ENCODE data around the gene IKZF1. TPM values are rescaled to one million over a fixed set of nuclear protein-coding genes. Genes with fewer than 3 reads are reported as not detected.

IKZF1 gene
- total RNA-seq, 1 experiment from 2014 or later: not detected

GRCh38 chr7:50278120-50278519, 26.4 kb upstream of the IKZF1 start:
- DNase-seq (ENCODE audit: low read depth, low spot score): no peak
- in situ Hi-C loops (cut with HindIII; ENCODE audit: low pct_unique_long_range_greater_than_20kb, low sequenced_read_pairs): no loop called here

GRCh38 chr7:50281680-50282445, 22.7 kb upstream of the IKZF1 start:
- in situ Hi-C loops (cut with HindIII; ENCODE audit: low pct_unique_long_range_greater_than_20kb, low sequenced_read_pairs): no loop called here
- no peak for DNase-seq (ENCODE audit: low read depth, low spot score)

GRCh38 chr7:50282813-50283605, 21.5 kb upstream of the IKZF1 start:
- DNase-seq (ENCODE audit: low read depth, low spot score): no peak
- in situ Hi-C loops (cut with HindIII; ENCODE audit: low pct_unique_long_range_greater_than_20kb, low sequenced_read_pairs): no loop called here

- in situ Hi-C loops (cut with HindIII; ENCODE audit: low pct_unique_long_range_greater_than_20kb, low sequenced_read_pairs): no loop called here
- DNase-seq (ENCODE audit: low read depth, low spot score): no peak
Measured at GRCh38 chr7:50283731-50284130, 20.8 kb upstream of the IKZF1 start.

- in situ Hi-C loops (cut with HindIII; ENCODE audit: low pct_unique_long_range_greater_than_20kb, low sequenced_read_pairs): no loop called here
Measured at GRCh38 chr7:50284296-50284695, 20.2 kb upstream of the IKZF1 start.

GRCh38 chr7:50285269-50285668, 19.2 kb upstream of the IKZF1 start:
- no peak for DNase-seq (ENCODE audit: low read depth, low spot score)
- in situ Hi-C loops (cut with HindIII; ENCODE audit: low pct_unique_long_range_greater_than_20kb, low sequenced_read_pairs): no loop called here

More at GRCh38 chr7:50284296-50284695, 20.2 kb upstream of the IKZF1 start:
- no peak for DNase-seq (ENCODE audit: low read depth, low spot score)

- DNase-seq (ENCODE audit: low read depth, low spot score): no peak
- in situ Hi-C loops (cut with HindIII; ENCODE audit: low pct_unique_long_range_greater_than_20kb, low sequenced_read_pairs): no loop called here
Measured at GRCh38 chr7:50287129-50287528, 17.4 kb upstream of the IKZF1 start.

GRCh38 chr7:50292165-50292757, 12.3 kb upstream of the IKZF1 start:
- in situ Hi-C loops (cut with HindIII; ENCODE audit: low pct_unique_long_range_greater_than_20kb, low sequenced_read_pairs): no loop called here

GRCh38 chr7:50292763-50293162, 11.8 kb upstream of the IKZF1 start:
- in situ Hi-C loops (cut with HindIII; ENCODE audit: low pct_unique_long_range_greater_than_20kb, low sequenced_read_pairs): no loop called here

More at GRCh38 chr7:50292165-50292757, 12.3 kb upstream of the IKZF1 start:
- DNase-seq (ENCODE audit: low read depth, low spot score): no peak

GRCh38 chr7:50293509-50294179, 10.9 kb upstream of the IKZF1 start:
- no peak for DNase-seq (ENCODE audit: low read depth, low spot score)
- in situ Hi-C loops (cut with HindIII; ENCODE audit: low pct_unique_long_range_greater_than_20kb, low sequenced_read_pairs): no loop called here

More at GRCh38 chr7:50292763-50293162, 11.8 kb upstream of the IKZF1 start:
- no peak for DNase-seq (ENCODE audit: low read depth, low spot score)

- in situ Hi-C loops (cut with HindIII; ENCODE audit: low pct_unique_long_range_greater_than_20kb, low sequenced_read_pairs): no loop called here
- no peak for DNase-seq (ENCODE audit: low read depth, low spot score)
Measured at GRCh38 chr7:50295133-50295532, 9.4 kb upstream of the IKZF1 start.

- no peak for DNase-seq (ENCODE audit: low read depth, low spot score)
- in situ Hi-C loops (cut with HindIII; ENCODE audit: low pct_unique_long_range_greater_than_20kb, low sequenced_read_pairs): no loop called here
Measured at GRCh38 chr7:50296799-50297198, 7.7 kb upstream of the IKZF1 start.

- in situ Hi-C loops (cut with HindIII; ENCODE audit: low pct_unique_long_range_greater_than_20kb, low sequenced_read_pairs): no loop called here
- no peak for DNase-seq (ENCODE audit: low read depth, low spot score)
Measured at GRCh38 chr7:50298811-50299562, 5.5 kb upstream of the IKZF1 start.

- in situ Hi-C loops (cut with HindIII; ENCODE audit: low pct_unique_long_range_greater_than_20kb, low sequenced_read_pairs): no loop called here
Measured at GRCh38 chr7:50300336-50300735, 4.2 kb upstream of the IKZF1 start.

GRCh38 chr7:50302486-50303334, 1.8 kb upstream of the IKZF1 start:
- no peak for DNase-seq (ENCODE audit: low read depth, low spot score)
- in situ Hi-C loops (cut with HindIII; ENCODE audit: low pct_unique_long_range_greater_than_20kb, low sequenced_read_pairs): no loop called here

More at GRCh38 chr7:50300336-50300735, 4.2 kb upstream of the IKZF1 start:
- DNase-seq (ENCODE audit: low read depth, low spot score): no peak

GRCh38 chr7:50303335-50304128, 984 bp upstream of the IKZF1 start:
- in situ Hi-C loops (cut with HindIII; ENCODE audit: low pct_unique_long_range_greater_than_20kb, low sequenced_read_pairs): no loop called here
- no peak for DNase-seq (ENCODE audit: low read depth, low spot score)

All from SK-MEL-5 (cell line).